ENCODE results near the gene FBXW11.

DNA sequence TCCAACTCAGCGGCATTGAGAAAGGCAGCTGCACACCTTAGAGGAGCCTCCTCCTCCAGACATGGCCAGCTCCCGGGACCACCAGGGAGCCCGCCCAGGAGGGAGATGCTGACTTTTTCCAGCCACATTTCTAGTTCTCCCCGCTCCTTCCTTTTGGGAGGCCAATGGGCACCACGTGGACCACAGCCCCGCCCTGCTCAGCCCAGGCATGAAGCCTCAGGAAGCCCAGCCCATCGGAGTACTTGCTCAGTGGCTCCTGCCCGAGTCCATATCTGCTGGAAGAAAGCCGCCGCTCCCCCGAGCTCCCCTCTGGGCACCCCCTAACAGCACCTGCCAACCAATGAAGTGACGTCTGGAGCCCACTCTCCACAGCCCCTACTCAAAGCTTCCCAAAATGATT, 168.4 kb downstream of the FBXW11 start:
- TF ChIP-seq POLR2A (IDR thresholded peaks at IDR 0.05; ENCODE audit: low read depth, low read length) (no peak), POLR2AphosphoS5 (IDR thresholded peaks at IDR 0.05; ENCODE audit: low read depth, low read length) (no peak), TAF1 (IDR thresholded peaks at IDR 0.05; ENCODE audit: borderline replicate concordance, low read depth, low read length) (no peak)

Measured in GM12892 (cell line).